ENCODE measurements around the gene ALG9. TPM values are rescaled to one million over a fixed set of nuclear protein-coding genes. Genes with fewer than 3 reads are reported as not detected.

ALG9 gene
- total RNA-seq, 1 donor from 2014 or later = 16.8 TPM

- Histone ChIP-seq H3K4me1 (no peaks in the 10 kb centered on the region), H3K9me3 (no peaks in the 10 kb centered on the region), H3K27ac (no peak overlapping the region), H3K4me3 (no peak overlapping the region), H3K27me3 (no peaks in the 10 kb centered on the region), H3K36me3 (peaks cover 8 to 17% of the 10 kb centered on the region in 2 donors)
- DNase-seq (ENCODE audit: low spot score in 2 of 2) = no peak
- intact Hi-C loops (cut with DNase I) = no loop called here
- no peak for TF ChIP-seq CTCF (IDR thresholded peaks at IDR 0.05)
These were observed 70.2 kb downstream of the ALG9 start for GRCh38 chr11:111801135-111801534.

GRCh38 chr11:111798279-111798678, 73.1 kb downstream of the ALG9 start:
- intact Hi-C loops (cut with DNase I) = no loop called here
- no peak overlapping the region for H3K27ac ChIP-seq
- no peak overlapping the region for H3K4me3 ChIP-seq
- no peak for TF ChIP-seq CTCF (IDR thresholded peaks at IDR 0.05)
- no peaks in the 10 kb centered on the region for H3K9me3 ChIP-seq
- no peaks in the 10 kb centered on the region for H3K4me1 ChIP-seq
- peaks cover 3 to 8% of the 10 kb centered on the region in 2 donors for H3K36me3 ChIP-seq
- H3K27me3 ChIP-seq = no peaks in the 10 kb centered on the region
- DNase-seq (ENCODE audit: low spot score in 2 of 2) = no peak

- TF ChIP-seq CTCF (IDR thresholded peaks at IDR 0.05) = no peak
- Histone ChIP-seq H3K27ac (no peak overlapping the region), H3K36me3 (peaks cover 3 to 8% of the 10 kb centered on the region in 2 donors), H3K4me3 (no peak overlapping the region), H3K4me1 (no peaks in the 10 kb centered on the region), H3K27me3 (no peaks in the 10 kb centered on the region), H3K9me3 (no peaks in the 10 kb centered on the region)
- DNase-seq (ENCODE audit: low spot score in 2 of 2) = no peak
- intact Hi-C loops (cut with DNase I) = no loop called here
These were observed 74.2 kb downstream of the ALG9 start for GRCh38 chr11:111797145-111797581.

- intact Hi-C loops (cut with DNase I) = no loop called here
- no peak overlapping the region for H3K4me3 ChIP-seq
- no peaks in the 10 kb centered on the region for H3K9me3 ChIP-seq
- no peaks in the 10 kb centered on the region for H3K4me1 ChIP-seq
- no peak for TF ChIP-seq CTCF (IDR thresholded peaks at IDR 0.05)
- no peaks in the 10 kb centered on the region for H3K27me3 ChIP-seq
- peaks cover 0 to 8% of the 10 kb centered on the region in 2 donors for H3K36me3 ChIP-seq
- no peak for DNase-seq (ENCODE audit: low spot score in 2 of 2)
- H3K27ac ChIP-seq = no peak overlapping the region
These were observed 74.7 kb downstream of the ALG9 start for GRCh38 chr11:111796696-111797095.

- intact Hi-C loops (cut with DNase I) = no loop called here
- Histone ChIP-seq H3K9me3 (no peaks in the 10 kb centered on the region), H3K4me1 (no peaks in the 10 kb centered on the region), H3K27ac (no peak overlapping the region), H3K4me3 (no peak overlapping the region), H3K27me3 (no peaks in the 10 kb centered on the region), H3K36me3 (peaks cover 0 to 8% of the 10 kb centered on the region in 2 donors)
- TF ChIP-seq CTCF (IDR thresholded peaks at IDR 0.05) = no peak
- no peak for DNase-seq (ENCODE audit: low spot score in 2 of 2)
These were observed 75.9 kb downstream of the ALG9 start for GRCh38 chr11:111795334-111795985.

Measured in ascending aorta (tissue), 2 donors.